MM.1S (cell line): ENCODE results near the gene AGAP1.

ENCODE experiments used
- DNase-seq: peaks from one replicate; pipeline ENCODE4 v3.0.0-alpha.2; 2015
- H2AFZ ChIP-seq: fragments of 300-600 bp; sonication (generic); 2 replicates; pipeline ENCODE4 v1.6.0; 2016; ENCODE audit warnings: antibody characterized with exemption, low read length
- H3F3A ChIP-seq: fragments of 300-600 bp; sonication (generic); 2 replicates; pipeline ENCODE4 v1.6.1; 2016; ENCODE audit warnings: mild to moderate bottlenecking, antibody characterized with exemption, low read length, moderate library complexity, mixed read lengths; ENCODE audit not compliant: insufficient read depth
- H3K27ac ChIP-seq: fragments of 300-600 bp; sonication (generic); 2 replicates; pipeline ENCODE4 v1.5.1; 2016; ENCODE audit warnings: mild to moderate bottlenecking, low read length
- H3K27me3 ChIP-seq: fragments of 300-600 bp; sonication (generic); replicated peaks from 2 replicates; pipeline ENCODE4 v1.6.0; 2016; ENCODE audit warnings: low read length; ENCODE audit not compliant: insufficient read depth
- H3K36me3 ChIP-seq: fragments of 300-600 bp; sonication (generic); replicated peaks from 2 replicates; pipeline ENCODE4 v1.6.1; 2016; ENCODE audit warnings: mild to moderate bottlenecking, low read length, mixed read lengths; ENCODE audit not compliant: insufficient read depth
- H3K4me1 ChIP-seq: fragments of 300-600 bp; sonication (generic); 2 replicates; pipeline ENCODE4 v1.6.1; 2016; ENCODE audit warnings: low read length, mixed read lengths
- H3K4me2 ChIP-seq: fragments of 300-600 bp; sonication (generic); 2 replicates; pipeline ENCODE4 v1.6.0; 2016; ENCODE audit warnings: low read depth, low read length
- H3K4me3 ChIP-seq: fragments of 300-600 bp; sonication (generic); 2 replicates; pipeline ENCODE4 v1.5.1; 2016; ENCODE audit warnings: low read length, mixed read lengths
- H3K79me2 ChIP-seq: fragments of 300-600 bp; sonication (generic); 2 replicates; pipeline ENCODE4 v1.6.1; 2016; ENCODE audit warnings: mixed run types, low read length, mixed read lengths
- H3K9ac ChIP-seq: fragments of 300-600 bp; sonication (generic); 2 replicates; pipeline ENCODE4 v1.6.1; 2016; ENCODE audit warnings: low read length, mixed read lengths
- H3K9me2 ChIP-seq: fragments of 300-600 bp; sonication (generic); replicated peaks from 2 replicates; pipeline ENCODE4 v1.6.1; 2016; ENCODE audit warnings: mild to moderate bottlenecking, low read length, mixed read lengths; ENCODE audit not compliant: insufficient read depth
- H3K9me3 ChIP-seq: fragments of 300-600 bp; sonication (generic); replicated peaks from 2 replicates; pipeline ENCODE4 v1.6.1; 2016; ENCODE audit warnings: mild to moderate bottlenecking, low read length, mixed read lengths; ENCODE audit not compliant: insufficient read depth
- H4K20me1 ChIP-seq: fragments of 300-600 bp; sonication (generic); 2 replicates; pipeline ENCODE4 v1.6.1; 2016; ENCODE audit warnings: mild to moderate bottlenecking, low read length, moderate library complexity, mixed read lengths; ENCODE audit not compliant: insufficient read depth
- EZH2 ChIP-seq: fragments of 300-600 bp; sonication (generic); optimal IDR thresholded peaks from 2 replicates; pipeline ENCODE3; 2017; ENCODE audit warnings: low read depth, mild to moderate bottlenecking, antibody characterized with exemption, low read length, mixed read lengths
- EZH2phosphoT487 ChIP-seq: fragments of 300-600 bp; sonication (generic); IDR thresholded peaks from 2 replicates; pipeline ENCODE4 v1.6.1; 2018; ENCODE audit warnings: antibody characterized with exemption, low read length
- TF ChIP-seq, protein P1 (sequence below): fragments of 300-600 bp; sonication (generic); IDR thresholded peaks from 2 replicates; pipeline ENCODE4 v1.5.1; 2016; ENCODE audit warnings: antibody characterized with exemption, low read length, mixed read lengths

Gene AGAP1

DNA sequence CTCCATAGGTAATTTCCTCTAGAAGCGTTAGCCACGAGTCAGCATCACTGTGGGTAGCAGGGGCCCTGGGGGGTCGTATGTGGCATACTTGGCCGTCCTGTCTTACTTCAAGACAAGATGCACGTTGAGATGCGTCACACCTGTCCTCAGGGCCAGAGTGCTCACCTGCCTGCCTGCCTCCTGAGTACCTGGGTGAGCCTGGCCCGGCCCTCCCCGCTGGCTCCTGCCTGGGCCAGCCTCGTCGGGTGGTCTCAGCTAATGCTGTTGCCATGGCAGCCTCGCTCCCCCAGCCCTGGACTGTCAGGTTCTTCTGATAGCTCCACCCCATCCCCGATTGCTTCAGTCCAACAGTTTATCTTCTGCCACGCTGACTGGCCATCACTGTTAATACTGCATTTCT lies 441.9 kb downstream of the AGAP1 start:
- no peaks in the 10 kb centered on the region for H3K79me2 ChIP-seq
- H3K36me3 ChIP-seq: no peaks in the 10 kb centered on the region
- H3K4me3 ChIP-seq: no peak overlapping the region
- no peak overlapping the region for H3K27ac ChIP-seq
- H3K9me3 ChIP-seq: no peaks in the 10 kb centered on the region
- no peaks in the 10 kb centered on the region for H3K4me1 ChIP-seq
- H3K9me2 ChIP-seq: no peaks in the 10 kb centered on the region
- H3F3A ChIP-seq: no peaks in the 10 kb centered on the region
- H3K9ac ChIP-seq: no peak overlapping the region
- no peak overlapping the region for H3K4me2 ChIP-seq
- DNase-seq: no peak
- no peaks in the 10 kb centered on the region for H3K27me3 ChIP-seq
- no peaks in the 10 kb centered on the region for H4K20me1 ChIP-seq
- no peak overlapping the region for H2AFZ ChIP-seq
- TF ChIP-seq, protein P1, sequence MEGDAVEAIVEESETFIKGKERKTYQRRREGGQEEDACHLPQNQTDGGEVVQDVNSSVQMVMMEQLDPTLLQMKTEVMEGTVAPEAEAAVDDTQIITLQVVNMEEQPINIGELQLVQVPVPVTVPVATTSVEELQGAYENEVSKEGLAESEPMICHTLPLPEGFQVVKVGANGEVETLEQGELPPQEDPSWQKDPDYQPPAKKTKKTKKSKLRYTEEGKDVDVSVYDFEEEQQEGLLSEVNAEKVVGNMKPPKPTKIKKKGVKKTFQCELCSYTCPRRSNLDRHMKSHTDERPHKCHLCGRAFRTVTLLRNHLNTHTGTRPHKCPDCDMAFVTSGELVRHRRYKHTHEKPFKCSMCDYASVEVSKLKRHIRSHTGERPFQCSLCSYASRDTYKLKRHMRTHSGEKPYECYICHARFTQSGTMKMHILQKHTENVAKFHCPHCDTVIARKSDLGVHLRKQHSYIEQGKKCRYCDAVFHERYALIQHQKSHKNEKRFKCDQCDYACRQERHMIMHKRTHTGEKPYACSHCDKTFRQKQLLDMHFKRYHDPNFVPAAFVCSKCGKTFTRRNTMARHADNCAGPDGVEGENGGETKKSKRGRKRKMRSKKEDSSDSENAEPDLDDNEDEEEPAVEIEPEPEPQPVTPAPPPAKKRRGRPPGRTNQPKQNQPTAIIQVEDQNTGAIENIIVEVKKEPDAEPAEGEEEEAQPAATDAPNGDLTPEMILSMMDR: no peak

DNA sequence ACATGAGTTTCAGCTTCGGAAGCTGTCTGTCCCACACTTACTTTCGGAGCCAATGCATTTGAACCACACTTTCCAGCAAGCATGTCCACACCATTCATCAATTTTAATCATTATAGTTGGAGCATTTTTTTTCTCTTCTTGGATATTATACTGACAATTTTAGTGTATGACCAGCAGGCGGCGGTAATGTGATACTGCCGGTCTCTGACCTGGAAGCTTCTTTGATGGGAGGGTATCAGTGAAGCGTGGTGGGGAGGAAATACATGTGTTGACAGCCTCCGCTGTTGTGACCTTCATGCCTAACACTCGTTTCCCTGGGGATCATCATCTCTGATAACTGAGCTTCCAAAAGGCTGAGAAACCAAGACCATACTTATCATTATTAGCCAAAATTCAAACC lies 442.6 kb downstream of the AGAP1 start:
- no peaks in the 10 kb centered on the region for H3F3A ChIP-seq
- H3K4me2 ChIP-seq: no peak overlapping the region
- H3K4me1 ChIP-seq: no peaks in the 10 kb centered on the region
- TF ChIP-seq, protein P1: peak; percentile 45
- TF ChIP-seq EZH2: no peak
- H3K9me2 ChIP-seq: no peaks in the 10 kb centered on the region
- H3K27me3 ChIP-seq: no peaks in the 10 kb centered on the region
- no peak overlapping the region for H3K4me3 ChIP-seq
- no peak for DNase-seq
- no peaks in the 10 kb centered on the region for H4K20me1 ChIP-seq
- H3K9me3 ChIP-seq: no peaks in the 10 kb centered on the region
- H3K79me2 ChIP-seq: no peaks in the 10 kb centered on the region
- H3K9ac ChIP-seq: no peak overlapping the region
- no peaks in the 10 kb centered on the region for H3K36me3 ChIP-seq
- H3K27ac ChIP-seq: no peak overlapping the region
- H2AFZ ChIP-seq: no peak overlapping the region

DNA sequence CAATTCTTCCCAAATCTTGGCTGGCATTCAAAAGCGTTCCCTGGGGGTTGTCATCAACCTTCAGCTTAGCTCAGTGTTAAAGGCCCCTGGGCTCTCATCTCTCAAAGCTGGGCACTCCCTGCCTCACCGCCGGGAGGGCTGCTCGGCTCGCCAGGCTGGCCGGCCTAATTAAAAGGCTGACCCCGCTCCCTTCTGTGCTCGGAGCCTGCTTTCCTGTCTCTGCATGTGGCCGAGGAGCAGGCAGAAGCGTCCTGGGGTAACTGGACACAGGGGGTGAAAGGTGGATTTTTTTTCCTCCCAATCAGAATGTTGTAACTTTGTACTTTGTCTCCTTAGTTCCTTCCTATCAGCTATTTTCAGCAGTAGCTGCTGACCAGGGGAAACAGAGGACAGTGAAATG lies 443.2 kb downstream of the AGAP1 start:
- no peak for TF ChIP-seq EZH2phosphoT487
- no peak for TF ChIP-seq EZH2
- TF ChIP-seq, protein P1: no peak
- no peaks in the 10 kb centered on the region for H3F3A ChIP-seq
- no peaks in the 10 kb centered on the region for H3K4me1 ChIP-seq
- no peaks in the 10 kb centered on the region for H3K27me3 ChIP-seq
- H3K27ac ChIP-seq: no peak overlapping the region
- no peaks in the 10 kb centered on the region for H4K20me1 ChIP-seq
- H3K36me3 ChIP-seq: no peaks in the 10 kb centered on the region
- H3K79me2 ChIP-seq: no peaks in the 10 kb centered on the region
- no peak for DNase-seq
- no peak overlapping the region for H3K4me3 ChIP-seq
- H3K9me2 ChIP-seq: no peaks in the 10 kb centered on the region
- no peaks in the 10 kb centered on the region for H3K9me3 ChIP-seq
- H2AFZ ChIP-seq: no peak overlapping the region
- H3K4me2 ChIP-seq: no peak overlapping the region
- H3K9ac ChIP-seq: no peak overlapping the region

DNA sequence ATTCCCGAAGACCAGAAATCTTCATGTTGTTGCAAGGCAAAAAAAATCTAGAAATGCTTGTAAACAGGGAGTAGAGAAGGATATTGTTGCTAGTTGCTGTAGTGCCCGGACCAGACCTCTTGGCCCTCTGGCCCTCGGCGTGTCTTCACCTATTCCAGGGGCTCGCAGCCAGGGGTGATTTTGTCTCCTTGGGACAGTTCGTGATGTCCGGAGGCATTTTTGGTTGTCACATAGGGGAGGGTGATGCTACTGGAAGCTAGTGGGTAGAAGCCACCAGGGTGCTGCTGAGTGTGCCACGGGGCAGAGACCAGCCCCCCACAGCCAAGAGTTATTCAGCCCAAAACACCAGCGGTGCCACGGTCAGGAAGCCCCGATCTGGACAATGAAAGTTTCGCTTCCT lies 443.7 kb downstream of the AGAP1 start:
- Histone ChIP-seq H3K9me2 (no peaks in the 10 kb centered on the region), H3F3A (no peaks in the 10 kb centered on the region), H3K9me3 (no peaks in the 10 kb centered on the region), H3K9ac (no peak overlapping the region), H3K36me3 (no peaks in the 10 kb centered on the region), H3K27me3 (no peaks in the 10 kb centered on the region), H3K27ac (no peak overlapping the region), H3K4me1 (no peaks in the 10 kb centered on the region), H4K20me1 (no peaks in the 10 kb centered on the region), H3K4me2 (no peak overlapping the region), H2AFZ (no peak overlapping the region), H3K79me2 (no peaks in the 10 kb centered on the region), H3K4me3 (no peak overlapping the region)
- DNase-seq: no peak
- TF ChIP-seq, protein P1: no peak
- TF ChIP-seq EZH2: no peak
- no peak for TF ChIP-seq EZH2phosphoT487
